HepG2 (cell line): ENCODE measurements around the gene ACBD3. TPM values are rescaled to one million over a fixed set of nuclear protein-coding genes. Genes with fewer than 3 reads are reported as not detected.
A peak's percentile ranks its signal among the peaks of the same experiment; 100 is the strongest.

Experiments
- ADNP ChIP-seq: sonication (generic); formaldehyde crosslinking; IDR thresholded peaks from 2 replicates; pipeline ENCODE4 v1.4.0; 2020; ENCODE audit warnings: missing genetic modification reagents
- AHDC1 ChIP-seq: sonication (generic); formaldehyde crosslinking; IDR thresholded peaks from 2 replicates; pipeline ENCODE4 v1.5.1; 2020; ENCODE audit warnings: mild to moderate bottlenecking, missing genetic modification reagents, borderline replicate concordance
- ARNT2 ChIP-seq: sonication (generic); formaldehyde crosslinking; IDR thresholded peaks from 2 replicates; pipeline ENCODE4 v1.8.0; 2022; ENCODE audit warnings: mild to moderate bottlenecking, low read depth, missing genetic modification reagents, moderate library complexity
- MAFK ChIP-seq, 2 experiments: IDR thresholded peaks in 1 of 2; conservative IDR thresholded peaks in 1 of 2; 2 replicates each; pipeline ENCODE4 v1.6.1; 2011; ENCODE audit warnings: improper control_type of control experiment in 2 of 2, low read length in 2 of 2
- PPARG ChIP-seq: conservative IDR thresholded peaks from 2 replicates; pipeline ENCODE4 v1.6.1; 2016; ENCODE audit warnings: missing biosample characterization, missing genetic modification reagents
- TARDBP ChIP-seq: sonication (generic); formaldehyde crosslinking; IDR thresholded peaks from 2 replicates; pipeline ENCODE4 v1.8.0; 2022; ENCODE audit warnings: mild to moderate bottlenecking, missing genetic modification reagents
- WIZ ChIP-seq: sonication (generic); formaldehyde crosslinking; IDR thresholded peaks from 2 replicates; pipeline ENCODE4 v1.5.1; 2020; ENCODE audit warnings: mild to moderate bottlenecking, missing genetic modification reagents
- ZFX ChIP-seq: sonication (generic); formaldehyde crosslinking; IDR thresholded peaks from 2 replicates; pipeline ENCODE4 v1.4.0; 2020; ENCODE audit warnings: mild to moderate bottlenecking, low read depth, missing genetic modification reagents, moderate library complexity
- ZNF547 ChIP-seq: sonication (generic); formaldehyde crosslinking; IDR thresholded peaks from 2 replicates; pipeline ENCODE4 v1.5.1; 2020; ENCODE audit warnings: mild to moderate bottlenecking, missing genetic modification reagents
- ZNF709 ChIP-seq: sonication (generic); formaldehyde crosslinking; IDR thresholded peaks from 2 replicates; pipeline ENCODE4 v1.5.0; 2020; ENCODE audit warnings: mild to moderate bottlenecking, missing genetic modification reagents
- ZNF746 ChIP-seq: sonication (generic); formaldehyde crosslinking; IDR thresholded peaks from 2 replicates; pipeline ENCODE4 v1.8.0; 2022; ENCODE audit warnings: mild to moderate bottlenecking, missing genetic modification reagents
- ZSCAN22 ChIP-seq: sonication (generic); formaldehyde crosslinking; IDR thresholded peaks from 2 replicates; pipeline ENCODE4 v1.4.0; 2020; ENCODE audit warnings: mild to moderate bottlenecking, missing genetic modification reagents
- polyA plus RNA-seq, 8 experiments: library from polyadenylated mRNA; depleted of rRNA in 3 of 8; stranded (reverse) in 7 of 8; unstranded in 1 of 8; fragments of >200 nt; fragmentation: Illumina TruSeq in 4 of 8; extraction: Trizol in 4 of 8; gene quantifications; 2 replicates each; pipeline versions ENCODE4 v1.2.1 to v1.2.3, GENCODE V29; 2011 to 2016; ENCODE audit warnings: low read depth in 4 of 8, missing spikeins in 1 of 8, mixed read lengths in 1 of 8; ENCODE audit not compliant: insufficient read depth in 1 of 8
- total RNA-seq, 5 experiments: library from RNA; depleted of rRNA; stranded (reverse); fragments of >200 nt; fragmentation: Illumina TruSeq; extraction: Trizol; gene quantifications; 2 replicates each; pipeline ENCODE4 v1.2.3, GENCODE V29; 2016; ENCODE audit warnings: low read depth in 1 of 5
- TF ChIP-seq, protein P1 (sequence below): sonication (generic); formaldehyde crosslinking; IDR thresholded peaks from 2 replicates; pipeline ENCODE4 v1.5.0; 2020; ENCODE audit warnings: missing genetic modification reagents
- TF ChIP-seq, protein P2 (sequence below): sonication (generic); formaldehyde crosslinking; IDR thresholded peaks from 2 replicates; pipeline ENCODE4 v1.4.0; 2020; ENCODE audit warnings: missing genetic modification reagents; ENCODE audit errors: not compliant biosample characterization
- TF ChIP-seq, protein P3 (sequence below): sonication (generic); formaldehyde crosslinking; IDR thresholded peaks from 2 replicates; pipeline ENCODE4 v1.8.1; 2022; ENCODE audit warnings: low read depth, mild to moderate bottlenecking, missing genetic modification reagents
- TF ChIP-seq, protein P4 (sequence below): sonication (generic); formaldehyde crosslinking; IDR thresholded peaks from 2 replicates; pipeline ENCODE4 v1.4.0; 2020; ENCODE audit warnings: low read depth, mild to moderate bottlenecking, missing genetic modification reagents

ACBD3 gene
- total and polyA plus RNA-seq, 2 of the 13 experiments (the other 11 are each of a cell fraction or from before 2014, with no cell fraction given) = 24.3 to 39.3 TPM

DNA sequence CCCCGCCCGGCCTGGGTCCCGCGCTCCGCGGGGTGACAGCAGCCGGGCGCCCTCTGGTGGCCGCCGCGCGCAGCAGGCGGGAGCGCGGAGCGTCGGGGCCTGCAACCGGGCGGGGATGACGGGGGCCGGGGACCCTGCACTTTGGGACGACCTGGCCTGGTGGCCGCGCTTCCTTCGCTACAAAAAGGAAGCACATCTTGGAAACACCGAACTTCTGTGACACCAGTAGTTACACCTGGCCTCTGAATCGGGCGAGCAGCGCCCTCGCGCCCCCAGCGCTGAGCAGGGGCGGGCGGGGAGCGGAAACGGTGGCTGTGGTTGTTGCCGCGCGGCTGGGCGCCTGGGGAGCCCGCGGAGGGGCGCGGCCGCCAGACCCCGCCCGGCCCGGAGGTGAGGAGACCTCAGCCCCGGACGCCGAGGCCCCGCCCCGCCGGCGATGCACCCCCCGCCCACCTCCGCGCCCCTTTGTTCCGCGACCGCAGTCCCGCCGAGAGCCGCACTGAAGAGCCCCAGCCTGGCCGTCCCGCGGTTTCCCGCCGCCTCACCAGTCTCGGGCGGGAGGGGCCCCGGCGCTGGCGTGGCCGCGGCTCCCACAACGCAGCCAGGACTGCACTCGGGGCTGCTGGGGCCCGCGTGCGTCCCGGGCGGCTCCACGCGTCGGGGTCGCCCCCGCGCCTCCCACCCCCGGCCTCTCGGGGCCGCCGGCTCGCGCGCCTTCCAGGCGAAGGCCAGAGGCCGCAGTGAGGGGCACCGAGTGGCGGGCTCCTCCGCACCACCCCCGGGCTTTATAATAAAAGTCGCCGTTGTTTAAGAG, 64.7 kb downstream of the ACBD3 start (continued):
- TF ChIP-seq, protein P1, sequence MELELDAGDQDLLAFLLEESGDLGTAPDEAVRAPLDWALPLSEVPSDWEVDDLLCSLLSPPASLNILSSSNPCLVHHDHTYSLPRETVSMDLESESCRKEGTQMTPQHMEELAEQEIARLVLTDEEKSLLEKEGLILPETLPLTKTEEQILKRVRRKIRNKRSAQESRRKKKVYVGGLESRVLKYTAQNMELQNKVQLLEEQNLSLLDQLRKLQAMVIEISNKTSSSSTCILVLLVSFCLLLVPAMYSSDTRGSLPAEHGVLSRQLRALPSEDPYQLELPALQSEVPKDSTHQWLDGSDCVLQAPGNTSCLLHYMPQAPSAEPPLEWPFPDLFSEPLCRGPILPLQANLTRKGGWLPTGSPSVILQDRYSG = no peak
- TF ChIP-seq ZNF709 (CRISPR knock-in tag) (0 out of 2 replicates have a peak, but pooled peaks have one; percentile 73), WIZ (CRISPR knock-in tag) (no peak), ZFX (peak; percentile 86), AHDC1 (no peak), TARDBP (peak; percentile 32; the same call in 1 of the 2 replicates), ZNF547 (CRISPR knock-in tag) (no peak), MAFK (conservative IDR thresholded peaks at IDR 0.05 in 1 of 2, IDR thresholded peaks at IDR 0.05 in 1 of 2; ENCODE audit: low read length in 2 of 2) (no peak), PPARG (CRISPR knock-in tag) (no peak), ZNF746 (CRISPR knock-in tag) (no peak), ZSCAN22 (CRISPR knock-in tag) (no peak), ARNT2 (peak; percentile 32; the same call in 1 of the 2 replicates), ADNP (no peak)
- TF ChIP-seq, protein P2, sequence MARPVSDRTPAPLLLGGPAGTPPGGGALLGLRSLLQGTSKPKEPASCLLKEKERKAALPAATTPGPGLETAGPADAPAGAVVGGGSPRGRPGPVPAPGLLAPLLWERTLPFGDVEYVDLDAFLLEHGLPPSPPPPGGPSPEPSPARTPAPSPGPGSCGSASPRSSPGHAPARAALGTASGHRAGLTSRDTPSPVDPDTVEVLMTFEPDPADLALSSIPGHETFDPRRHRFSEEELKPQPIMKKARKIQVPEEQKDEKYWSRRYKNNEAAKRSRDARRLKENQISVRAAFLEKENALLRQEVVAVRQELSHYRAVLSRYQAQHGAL (CRISPR knock-in tag) = no peak
- TF ChIP-seq, protein P3, sequence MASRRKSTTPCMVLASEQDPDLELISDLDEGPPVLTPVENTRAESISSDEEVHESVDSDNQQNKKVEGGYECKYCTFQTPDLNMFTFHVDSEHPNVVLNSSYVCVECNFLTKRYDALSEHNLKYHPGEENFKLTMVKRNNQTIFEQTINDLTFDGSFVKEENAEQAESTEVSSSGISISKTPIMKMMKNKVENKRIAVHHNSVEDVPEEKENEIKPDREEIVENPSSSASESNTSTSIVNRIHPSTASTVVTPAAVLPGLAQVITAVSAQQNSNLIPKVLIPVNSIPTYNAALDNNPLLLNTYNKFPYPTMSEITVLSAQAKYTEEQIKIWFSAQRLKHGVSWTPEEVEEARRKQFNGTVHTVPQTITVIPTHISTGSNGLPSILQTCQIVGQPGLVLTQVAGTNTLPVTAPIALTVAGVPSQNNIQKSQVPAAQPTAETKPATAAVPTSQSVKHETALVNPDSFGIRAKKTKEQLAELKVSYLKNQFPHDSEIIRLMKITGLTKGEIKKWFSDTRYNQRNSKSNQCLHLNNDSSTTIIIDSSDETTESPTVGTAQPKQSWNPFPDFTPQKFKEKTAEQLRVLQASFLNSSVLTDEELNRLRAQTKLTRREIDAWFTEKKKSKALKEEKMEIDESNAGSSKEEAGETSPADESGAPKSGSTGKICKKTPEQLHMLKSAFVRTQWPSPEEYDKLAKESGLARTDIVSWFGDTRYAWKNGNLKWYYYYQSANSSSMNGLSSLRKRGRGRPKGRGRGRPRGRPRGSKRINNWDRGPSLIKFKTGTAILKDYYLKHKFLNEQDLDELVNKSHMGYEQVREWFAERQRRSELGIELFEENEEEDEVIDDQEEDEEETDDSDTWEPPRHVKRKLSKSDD (CRISPR knock-in tag) = 0 out of 2 replicates have a peak, but pooled peaks have one; percentile 22
- TF ChIP-seq, protein P4, sequence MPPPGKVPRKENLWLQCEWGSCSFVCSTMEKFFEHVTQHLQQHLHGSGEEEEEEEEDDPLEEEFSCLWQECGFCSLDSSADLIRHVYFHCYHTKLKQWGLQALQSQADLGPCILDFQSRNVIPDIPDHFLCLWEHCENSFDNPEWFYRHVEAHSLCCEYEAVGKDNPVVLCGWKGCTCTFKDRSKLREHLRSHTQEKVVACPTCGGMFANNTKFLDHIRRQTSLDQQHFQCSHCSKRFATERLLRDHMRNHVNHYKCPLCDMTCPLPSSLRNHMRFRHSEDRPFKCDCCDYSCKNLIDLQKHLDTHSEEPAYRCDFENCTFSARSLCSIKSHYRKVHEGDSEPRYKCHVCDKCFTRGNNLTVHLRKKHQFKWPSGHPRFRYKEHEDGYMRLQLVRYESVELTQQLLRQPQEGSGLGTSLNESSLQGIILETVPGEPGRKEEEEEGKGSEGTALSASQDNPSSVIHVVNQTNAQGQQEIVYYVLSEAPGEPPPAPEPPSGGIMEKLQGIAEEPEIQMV (CRISPR knock-in tag) = peak; percentile 66; the same call in 1 of the 2 replicates
